ENCODE data around the gene C5.

DNA sequence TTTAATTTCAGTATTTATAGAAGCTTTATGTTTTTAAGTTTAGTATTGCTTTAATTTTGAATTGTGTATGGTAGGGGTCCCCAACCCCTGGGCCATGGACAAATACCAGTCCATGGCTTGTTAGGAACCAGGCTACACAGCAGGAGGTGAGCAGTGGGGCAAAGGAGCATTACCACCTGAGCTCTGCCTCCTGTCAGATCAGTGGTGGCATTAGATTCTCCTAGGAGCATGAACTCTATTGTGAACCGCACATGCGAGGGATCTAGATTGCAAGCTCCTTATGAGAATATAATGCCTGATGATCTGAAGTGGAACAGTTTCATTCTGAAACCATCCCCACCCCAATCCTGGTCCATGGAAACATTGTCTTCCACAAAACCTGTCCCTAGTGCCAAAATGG is 1.9 kb downstream of the C5 start:
- no peak for TF ChIP-seq EZH2 (IDR thresholded peaks at IDR 0.05; ENCODE audit: borderline replicate concordance, low read length)
- TF ChIP-seq, protein P1, sequence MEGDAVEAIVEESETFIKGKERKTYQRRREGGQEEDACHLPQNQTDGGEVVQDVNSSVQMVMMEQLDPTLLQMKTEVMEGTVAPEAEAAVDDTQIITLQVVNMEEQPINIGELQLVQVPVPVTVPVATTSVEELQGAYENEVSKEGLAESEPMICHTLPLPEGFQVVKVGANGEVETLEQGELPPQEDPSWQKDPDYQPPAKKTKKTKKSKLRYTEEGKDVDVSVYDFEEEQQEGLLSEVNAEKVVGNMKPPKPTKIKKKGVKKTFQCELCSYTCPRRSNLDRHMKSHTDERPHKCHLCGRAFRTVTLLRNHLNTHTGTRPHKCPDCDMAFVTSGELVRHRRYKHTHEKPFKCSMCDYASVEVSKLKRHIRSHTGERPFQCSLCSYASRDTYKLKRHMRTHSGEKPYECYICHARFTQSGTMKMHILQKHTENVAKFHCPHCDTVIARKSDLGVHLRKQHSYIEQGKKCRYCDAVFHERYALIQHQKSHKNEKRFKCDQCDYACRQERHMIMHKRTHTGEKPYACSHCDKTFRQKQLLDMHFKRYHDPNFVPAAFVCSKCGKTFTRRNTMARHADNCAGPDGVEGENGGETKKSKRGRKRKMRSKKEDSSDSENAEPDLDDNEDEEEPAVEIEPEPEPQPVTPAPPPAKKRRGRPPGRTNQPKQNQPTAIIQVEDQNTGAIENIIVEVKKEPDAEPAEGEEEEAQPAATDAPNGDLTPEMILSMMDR (IDR thresholded peaks at IDR 0.05; ENCODE audit: low read length), result no peak

Measured in OCI-LY1 (cell line).